Gastrocnemius medialis (tissue), 4 donors: Measurements from ENCODE around the gene KISS1R. TPM values are rescaled to one million over a fixed set of nuclear protein-coding genes. Genes with fewer than 3 reads are reported as not detected.

Source experiments
- ATAC-seq, 2 donors: fragments of 150-250 bp; one replicate each; pipeline ENCODE4 v1.9.1; 2016
- DNase-seq, 2 donors: peaks; one replicate each; pipeline ENCODE4 v3.0.0-alpha.2; 2019
- H3K27ac ChIP-seq, 4 donors: fragments of 200-600 bp; sonication (generic); 1 replicate in 1 of 4; 2 replicates in 3 of 4; pipeline ENCODE4 v1.5.1; 2016 to 2018; ENCODE audit warnings: mild to moderate bottlenecking in 2 of 4, moderate library complexity in 1 of 4
- H3K27me3 ChIP-seq, 3 donors: fragments of 200-600 bp; sonication (generic) in 2 of 3; 1 replicate in 1 of 3; 2 replicates in 2 of 3; pipeline versions ENCODE4 v1.5.1 to v1.6.0; 2016 to 2019; ENCODE audit warnings: mild to moderate bottlenecking in 1 of 3, moderate library complexity in 1 of 3
- H3K36me3 ChIP-seq, 2 donors: fragments of 200-600 bp; sonication (generic) in 1 of 2; one replicate each; pipeline ENCODE4 v1.5.1; 2017 to 2018
- H3K4me1 ChIP-seq, 2 donors: fragments of 200-600 bp; sonication (generic) in 1 of 2; one replicate each; pipeline ENCODE4 v1.5.1; 2016 to 2017; ENCODE audit warnings: mild to moderate bottlenecking in 2 of 2
- H3K4me3 ChIP-seq, 4 donors: fragments of 200-600 bp; sonication (generic) in 3 of 4; 1 replicate in 1 of 4; 2 replicates in 3 of 4; pipeline ENCODE4 v1.5.1; 2016 to 2019; ENCODE audit warnings: mild to moderate bottlenecking in 2 of 4
- H3K9me3 ChIP-seq, 3 donors: fragments of 200-600 bp; sonication (generic) in 2 of 3; 1 replicate in 1 of 3; 2 replicates in 2 of 3; pipeline ENCODE4 v1.5.1; 2016 to 2019
- POLR2A ChIP-seq, 2 donors: fragments of 450-650 bp; IDR thresholded peaks; one replicate each; pipeline ENCODE4 v1.6.1; 2017; ENCODE audit warnings: antibody characterized with exemption in 2 of 2, mild to moderate bottlenecking in 2 of 2, moderate library complexity in 2 of 2
- in situ Hi-C, 4 donors: fragments of 200-750 bp; cut with MboI; loops; one replicate each; pipeline versions ENCODE4 v1.15.0 to v1.8.0; 2017; ENCODE audit warnings: low sequenced_read_pairs in 4 of 4
- intact Hi-C: fragments of 100-400 bp; cut with DNase I; formaldehyde crosslinking; loops from one replicate; pipeline ENCODE4 v1.15.1; 2023; ENCODE audit warnings: low total_unique reads
- total RNA-seq, 4 donors: library from RNA; depleted of rRNA; stranded (reverse); fragments of >200 nt; gene quantifications; one replicate each; pipeline versions ENCODE4 v1.1.0 to v1.2.3, GENCODE V29; 2016
- TF ChIP-seq, protein P1 (sequence below), 5 experiments: fragments of 450-650 bp in 3 of 5; fragments of 200-600 bp in 2 of 5; sonication (generic) in 2 of 5; IDR thresholded peaks in 4 of 5; conservative IDR thresholded peaks in 1 of 5; 1 replicate in 4 of 5; 2 replicates in 1 of 5; pipeline ENCODE4 v1.5.1; 2016 to 2019; ENCODE audit warnings: antibody characterized with exemption in 5 of 5, mild to moderate bottlenecking in 3 of 5, moderate library complexity in 3 of 5

The KISS1R gene
- total RNA-seq, 4 donors from 2014 or later, result not detected

DNA sequence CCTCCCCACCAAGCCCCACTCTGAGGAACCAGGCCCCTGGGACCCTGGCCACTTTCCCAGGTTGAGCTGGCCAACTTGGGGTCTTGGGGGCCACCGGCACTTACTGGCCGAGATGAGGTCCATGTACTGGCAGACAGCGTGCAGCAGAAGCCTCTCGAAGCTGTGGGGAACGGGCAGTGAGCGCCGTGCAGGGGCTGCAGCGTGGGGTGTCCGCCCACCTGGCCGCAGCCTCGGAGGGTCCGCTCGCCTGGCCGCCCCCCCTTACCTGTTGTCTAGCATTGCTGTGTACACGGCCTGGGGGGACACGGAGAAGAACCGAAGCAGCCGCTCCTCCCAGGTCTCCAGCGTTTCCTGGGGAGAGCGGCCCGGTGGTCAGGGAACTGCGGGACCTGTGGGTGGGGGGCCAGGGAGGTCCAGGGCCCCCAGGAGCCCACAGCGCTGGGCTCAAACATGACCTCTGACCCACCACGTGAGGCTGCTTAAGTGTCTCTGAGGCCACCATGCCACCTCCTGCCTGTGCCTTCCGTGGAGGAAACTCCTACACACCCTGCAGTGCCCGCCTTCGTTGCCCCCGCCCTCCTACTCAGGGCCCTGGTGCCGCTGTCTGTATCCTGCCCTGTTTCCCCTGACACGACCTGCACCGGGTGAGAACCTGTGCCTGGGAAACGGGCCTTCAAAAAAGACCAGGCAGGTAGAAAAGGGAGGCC is 17.6 kb upstream of the KISS1R start:
- Histone ChIP-seq H3K36me3 (peaks cover 0 to 20% of the 10 kb centered on the region in 2 donors), H3K27me3 (no peaks in the 10 kb centered on the region), H3K4me1 (no peaks in the 10 kb centered on the region), H3K4me3 (no peak overlapping the region), H3K9me3 (no peaks in the 10 kb centered on the region), H3K27ac (no peak overlapping the region)
- TF ChIP-seq, protein P1, sequence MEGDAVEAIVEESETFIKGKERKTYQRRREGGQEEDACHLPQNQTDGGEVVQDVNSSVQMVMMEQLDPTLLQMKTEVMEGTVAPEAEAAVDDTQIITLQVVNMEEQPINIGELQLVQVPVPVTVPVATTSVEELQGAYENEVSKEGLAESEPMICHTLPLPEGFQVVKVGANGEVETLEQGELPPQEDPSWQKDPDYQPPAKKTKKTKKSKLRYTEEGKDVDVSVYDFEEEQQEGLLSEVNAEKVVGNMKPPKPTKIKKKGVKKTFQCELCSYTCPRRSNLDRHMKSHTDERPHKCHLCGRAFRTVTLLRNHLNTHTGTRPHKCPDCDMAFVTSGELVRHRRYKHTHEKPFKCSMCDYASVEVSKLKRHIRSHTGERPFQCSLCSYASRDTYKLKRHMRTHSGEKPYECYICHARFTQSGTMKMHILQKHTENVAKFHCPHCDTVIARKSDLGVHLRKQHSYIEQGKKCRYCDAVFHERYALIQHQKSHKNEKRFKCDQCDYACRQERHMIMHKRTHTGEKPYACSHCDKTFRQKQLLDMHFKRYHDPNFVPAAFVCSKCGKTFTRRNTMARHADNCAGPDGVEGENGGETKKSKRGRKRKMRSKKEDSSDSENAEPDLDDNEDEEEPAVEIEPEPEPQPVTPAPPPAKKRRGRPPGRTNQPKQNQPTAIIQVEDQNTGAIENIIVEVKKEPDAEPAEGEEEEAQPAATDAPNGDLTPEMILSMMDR (IDR thresholded peaks at IDR 0.05 in 4 of 5, conservative IDR thresholded peaks at IDR 0.05 in 1 of 5), result no peak
- no peak for TF ChIP-seq POLR2A (IDR thresholded peaks at IDR 0.05)
- DNase-seq (no peak), ATAC-seq (no peak)
- intact Hi-C loops (no loop called here), in situ Hi-C loops (no loop called here)

DNA sequence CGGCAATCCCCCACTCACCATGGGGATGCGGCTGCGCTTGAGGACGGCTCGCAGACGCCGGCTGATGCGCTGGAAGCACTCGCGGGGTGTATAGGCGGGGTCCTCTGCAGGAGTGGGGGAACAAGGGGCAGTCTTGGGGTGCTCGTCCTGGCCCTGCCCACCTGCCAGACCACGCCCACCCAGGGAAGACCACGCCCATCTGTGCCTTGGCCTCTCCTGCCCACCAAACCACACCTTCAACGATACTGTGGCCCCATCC is 17.2 kb upstream of the KISS1R start:
- in situ Hi-C loops (no loop called here), intact Hi-C loops (no loop called here)
- Histone ChIP-seq H3K27me3 (no peaks in the 10 kb centered on the region), H3K36me3 (peaks cover 0 to 20% of the 10 kb centered on the region in 2 donors), H3K4me1 (no peaks in the 10 kb centered on the region), H3K9me3 (no peaks in the 10 kb centered on the region), H3K4me3 (no peak overlapping the region), H3K27ac (no peak overlapping the region)
- no peak for DNase-seq
- no peak for ATAC-seq
- TF ChIP-seq POLR2A (IDR thresholded peaks at IDR 0.05), result no peak
- TF ChIP-seq, protein P1 (IDR thresholded peaks at IDR 0.05 in 4 of 5, conservative IDR thresholded peaks at IDR 0.05 in 1 of 5), result no peak

DNA sequence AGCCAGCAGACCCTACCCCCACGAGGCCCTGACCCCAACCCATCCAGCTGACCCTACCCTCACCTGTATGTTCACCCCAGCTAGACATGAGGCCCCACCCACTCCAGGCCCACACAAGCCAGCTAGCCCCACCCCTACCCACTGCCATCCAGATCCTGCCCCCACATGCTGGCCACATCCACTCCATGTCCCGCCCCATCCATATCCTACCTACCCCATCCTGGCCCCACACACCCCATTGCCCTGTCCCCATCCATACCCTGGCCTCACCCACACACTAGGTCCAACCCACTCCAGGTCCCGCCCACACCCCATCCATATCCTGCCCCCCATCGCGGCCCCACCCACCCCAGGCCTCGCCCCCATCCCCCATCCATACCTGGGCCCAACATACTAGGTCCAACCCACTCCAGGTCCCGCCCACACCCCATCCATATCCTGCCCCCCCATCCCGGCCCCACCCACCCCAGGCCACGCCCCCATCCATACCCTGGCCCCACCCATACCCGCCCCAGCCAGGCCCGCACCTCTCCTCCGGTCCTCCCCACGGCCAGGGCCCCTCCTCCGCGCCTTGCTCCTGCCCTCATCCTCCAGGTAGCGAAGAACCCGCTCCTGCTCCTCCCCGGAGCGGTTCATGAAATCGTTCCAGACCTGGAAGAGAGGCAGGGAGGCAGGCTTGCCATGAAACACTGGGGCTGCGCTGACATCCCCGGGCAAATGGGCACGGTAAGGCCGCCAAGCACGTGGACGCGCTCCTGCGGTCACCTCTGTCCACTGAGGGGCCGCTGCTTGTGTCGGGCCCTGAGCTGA is 16.6 kb upstream of the KISS1R start:
- DNase-seq, result no peak
- no peak for ATAC-seq
- H3K9me3 ChIP-seq, result no peaks in the 10 kb centered on the region
- H3K27me3 ChIP-seq, result no peaks in the 10 kb centered on the region
- H3K36me3 ChIP-seq, result peaks cover 0 to 20% of the 10 kb centered on the region in 2 donors
- H3K4me1 ChIP-seq, result no peaks in the 10 kb centered on the region
- TF ChIP-seq, protein P1 (IDR thresholded peaks at IDR 0.05 in 4 of 5, conservative IDR thresholded peaks at IDR 0.05 in 1 of 5), result no peak
- TF ChIP-seq POLR2A (IDR thresholded peaks at IDR 0.05), result no peak
- in situ Hi-C loops, result no loop called here
- no peak overlapping the region for H3K4me3 ChIP-seq
- intact Hi-C loops, result no loop called here
- H3K27ac ChIP-seq, result no peak overlapping the region

DNA sequence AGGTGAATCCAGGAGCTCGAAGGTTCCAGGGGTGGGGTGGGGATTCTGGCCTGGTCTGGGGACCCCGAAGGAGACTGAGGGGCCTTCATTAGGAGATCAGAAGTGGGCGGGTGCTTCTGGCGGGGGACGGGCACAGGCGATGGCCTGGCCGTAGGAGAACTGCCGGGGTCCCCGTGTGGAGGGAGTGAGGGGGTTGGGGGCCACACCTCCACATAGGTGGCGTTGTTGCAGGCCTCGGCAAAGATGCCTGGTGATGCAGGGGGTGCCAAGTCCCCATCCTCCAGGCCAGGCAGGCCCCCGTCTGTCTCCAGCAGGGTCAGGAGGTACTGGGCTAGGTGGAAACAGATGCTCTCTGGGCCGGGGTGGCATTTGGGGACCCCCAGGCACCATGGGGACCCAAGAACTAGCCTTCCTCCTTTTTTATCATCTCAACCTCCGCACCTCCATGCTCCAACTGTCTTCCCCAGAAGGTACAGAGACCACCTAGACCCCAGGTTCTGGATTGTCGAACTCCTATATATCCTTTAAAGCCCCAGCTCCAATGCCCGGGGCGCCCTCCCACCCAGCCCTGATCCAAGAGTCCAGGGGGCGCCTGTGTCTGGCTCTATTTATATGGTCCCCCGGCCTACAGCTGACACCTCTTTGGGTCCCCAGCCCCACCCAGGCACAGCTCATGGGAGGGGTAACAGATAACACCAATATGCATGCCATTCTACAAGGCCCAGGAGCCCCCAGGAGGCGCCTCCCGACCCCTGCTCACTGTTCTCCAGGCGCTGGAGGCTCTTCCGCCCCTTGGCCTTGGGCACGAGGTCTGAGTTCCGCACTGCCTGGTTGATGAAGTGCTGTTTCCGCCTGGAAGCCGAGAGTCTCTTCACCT is 15.7 kb upstream of the KISS1R start:
- no peak for ATAC-seq
- in situ Hi-C loops, result no loop called here

More for the DNA sequence above, 15.7 kb upstream of the KISS1R start:
- intact Hi-C loops, result no loop called here
- TF ChIP-seq, protein P1 (IDR thresholded peaks at IDR 0.05 in 4 of 5, conservative IDR thresholded peaks at IDR 0.05 in 1 of 5), result no peak
- no peak for TF ChIP-seq POLR2A (IDR thresholded peaks at IDR 0.05)
- DNase-seq, result no peak
- peaks cover 0 to 20% of the 10 kb centered on the region in 2 donors for H3K36me3 ChIP-seq
- no peak overlapping the region for H3K4me3 ChIP-seq
- no peaks in the 10 kb centered on the region for H3K4me1 ChIP-seq
- H3K27me3 ChIP-seq, result no peaks in the 10 kb centered on the region
- H3K27ac ChIP-seq, result no peak overlapping the region
- no peaks in the 10 kb centered on the region for H3K9me3 ChIP-seq
